GM12878 (cell line): ENCODE measurements around the gene LIM2. TPM values are rescaled to one million over a fixed set of nuclear protein-coding genes. Genes with fewer than 3 reads are reported as not detected.

Experiments
- ATAC-seq: fragments of 200-7000 bp; cut with Tn5 transposase; 3 replicates; pipeline ENCODE4 v1.9.1; 2020; ENCODE audit warnings: mild to moderate bottlenecking, moderate library complexity
- BruUV-seq: library from RNA; stranded (reverse); fragments of 400-500 nt; replicated peaks from 2 replicates; lab custom pipeline; 2021; lab: Mats Ljungman, UMichigan
- CTCF ChIA-PET: fragments of 300-600 bp; sonication (Branson Sonifier 250); formaldehyde crosslinking; extraction: SDS; loops from one replicate; lab custom pipeline; 2021; ENCODE audit warnings: inconsistent platforms; lab: Yijun Ruan, JAX
- POLR2A ChIA-PET: fragments of 350-600 bp; formaldehyde crosslinking; extraction: SDS; loops from one replicate; lab custom pipeline; 2021; ENCODE audit warnings: inconsistent platforms; lab: Charles Lee
- RAD21 ChIA-PET: fragments of 300-600 bp; sonication (Branson Sonifier 250); formaldehyde crosslinking; loops from one replicate; lab custom pipeline; 2023; ENCODE audit warnings: antibody characterized with exemption; ENCODE audit not compliant: unreplicated experiment; lab: Charles Lee
- SMC1A ChIA-PET: fragments of 300-600 bp; sonication (Branson Sonifier 250); formaldehyde crosslinking; loops from one replicate; lab custom pipeline; 2023; ENCODE audit not compliant: unreplicated experiment, uncharacterized antibody; lab: Charles Lee
- DNase-seq: peaks from one replicate; pipeline ENCODE4 v3.0.0-alpha.2; 2011; ENCODE audit warnings: low read depth, low spot score
- FAIRE-seq: peaks from 3 replicates; lab custom pipeline; 2011; peaks lifted over from hg19 to GRCh38; lab: Jason Lieb, UNC
- H2AFZ ChIP-seq: 2 replicates; pipeline ENCODE4 v1.6.0; 2011; ENCODE audit warnings: low read depth, low read length, control low read depth; ENCODE audit not compliant: control insufficient read depth
- H3K27ac ChIP-seq: 2 replicates; pipeline ENCODE4 v1.5.1; 2011; ENCODE audit warnings: control low read depth; ENCODE audit not compliant: control insufficient read depth, insufficient read depth
- H3K27me3 ChIP-seq, 2 experiments: replicated peaks in 1 of 2; 2 replicates each; pipeline versions ENCODE4 v1.6.0 to v1.6.1; 2011; ENCODE audit warnings: low read length in 1 of 2; ENCODE audit not compliant: control insufficient read depth in 2 of 2, insufficient read depth in 2 of 2
- H3K36me3 ChIP-seq, 2 experiments: 2 replicates each; pipeline ENCODE4 v1.5.1; 2011; ENCODE audit warnings: low read length in 1 of 2; ENCODE audit not compliant: control insufficient read depth in 2 of 2, insufficient read depth in 2 of 2
- H3K4me1 ChIP-seq: 2 replicates; pipeline ENCODE4 v1.6.1; 2011; ENCODE audit warnings: mild to moderate bottlenecking, low read length, moderate library complexity, mixed read lengths; ENCODE audit not compliant: control insufficient read depth, insufficient read depth
- H3K4me2 ChIP-seq: 2 replicates; pipeline ENCODE4 v1.6.0; 2011; ENCODE audit warnings: control low read depth; ENCODE audit not compliant: control insufficient read depth, insufficient read depth
- H3K4me3 ChIP-seq: fragments of 200-600 bp; sonication (generic); 2 replicates; pipeline ENCODE4 v1.5.1; 2016
- H3K79me2 ChIP-seq: 2 replicates; pipeline ENCODE4 v1.6.0; 2011; ENCODE audit warnings: low read length; ENCODE audit not compliant: control insufficient read depth, insufficient read depth
- H3K9ac ChIP-seq: 2 replicates; pipeline ENCODE4 v1.8.0; 2011; ENCODE audit warnings: low read length, control low read depth, mixed read lengths; ENCODE audit not compliant: control insufficient read depth, insufficient read depth
- H3K9me3 ChIP-seq: replicated peaks from 3 replicates; pipeline ENCODE4 v1.5.1; 2011; ENCODE audit warnings: mild to moderate bottlenecking, low read length; ENCODE audit not compliant: control insufficient read depth, insufficient read depth
- H4K20me1 ChIP-seq: 2 replicates; pipeline ENCODE4 v1.6.0; 2011; ENCODE audit not compliant: control insufficient read depth, insufficient read depth
- CREM ChIP-seq: IDR thresholded peaks from 2 replicates; pipeline ENCODE4 v1.6.1; 2014; ENCODE audit warnings: antibody characterized with exemption, low read depth
- DPF2 ChIP-seq: fragments of 450-650 bp; IDR thresholded peaks from 2 replicates; pipeline ENCODE4 v1.6.1; 2017; ENCODE audit warnings: mild to moderate bottlenecking
- HDAC2 ChIP-seq: fragments of 200-600 bp; sonication (generic); IDR thresholded peaks from 2 replicates; pipeline ENCODE4 v1.6.1; 2017
- HDAC6 ChIP-seq: fragments of 200-600 bp; sonication (generic); IDR thresholded peaks from one replicate; pipeline ENCODE4 v1.8.0; 2017; ENCODE audit warnings: antibody characterized with exemption; ENCODE audit not compliant: unreplicated experiment
- KDM1A ChIP-seq: fragments of 200-600 bp; sonication (generic); IDR thresholded peaks from 2 replicates; pipeline ENCODE4 v1.6.1; 2016; ENCODE audit warnings: borderline replicate concordance
- MEF2B ChIP-seq: fragments of 450-650 bp; IDR thresholded peaks from 2 replicates; pipeline ENCODE4 v1.6.1; 2018; ENCODE audit warnings: mild to moderate bottlenecking, moderate library complexity; ENCODE audit not compliant: partially characterized antibody, poor library complexity, severe bottlenecking
- NR2C2 ChIP-seq: IDR thresholded peaks from 2 replicates; pipeline ENCODE4 v1.6.1; 2011; ENCODE audit warnings: borderline replicate concordance, low read depth; ENCODE audit not compliant: control insufficient read depth, insufficient read length
- RAD51 ChIP-seq: fragments of 450-650 bp; IDR thresholded peaks from 2 replicates; pipeline ENCODE4 v1.6.1; 2016; ENCODE audit warnings: moderate library complexity, mild to moderate bottlenecking, inconsistent platforms
- TAF1 ChIP-seq: IDR thresholded peaks from 2 replicates; pipeline ENCODE4 v1.6.1; 2011; ENCODE audit warnings: mild to moderate bottlenecking, low read depth, low read length, borderline replicate concordance
- ZZZ3 ChIP-seq: IDR thresholded peaks from 2 replicates; pipeline ENCODE4 v1.6.1; 2011; ENCODE audit warnings: low read depth; ENCODE audit not compliant: control insufficient read depth, insufficient read length
- WGBS: methylation state at CpG from one replicate; pipeline ENCODE4 v1.1.6; 2016; ENCODE audit warnings: low lambda C conversion rate; ENCODE audit not compliant: insufficient replicate concordance, insufficient coverage; ENCODE audit errors: missing lambda C conversion rate; 5-methylcytosine and 5-hydroxymethylcytosine counted together
- in situ Hi-C: fragments of 300-500 bp; cut with MboI; formaldehyde crosslinking; loops from 9 replicates; pipeline ENCODE4 v1.14.3; 2018; ENCODE audit warnings: mixed read lengths
- intact Hi-C: fragments of 100-400 bp; cut with micrococcal nuclease; formaldehyde crosslinking; loops from one replicate; pipeline ENCODE4 v1.14.2; 2022; ENCODE audit not compliant: unreplicated experiment
- polyA plus RNA-seq, 11 experiments: library from polyadenylated mRNA; depleted of rRNA in 4 of 11; unstranded in 6 of 11; stranded (reverse) in 5 of 11; fragments of >200 nt; fragmentation: Nextera tagmentation in 4 of 11; fragmentation: Illumina TruSeq in 1 of 11; extraction: Ambion mirVana in 4 of 11; extraction: Trizol in 1 of 11; gene quantifications; 1 replicate in 1 of 11; 2 replicates in 10 of 11; pipeline versions ENCODE4 v1.2.1 to v1.2.3, GENCODE V29; 2011 to 2016; ENCODE audit warnings: inconsistent platforms in 2 of 11, missing spikeins in 2 of 11, low read depth in 1 of 11
- total RNA-seq, 4 experiments: library from RNA; depleted of rRNA in 3 of 4; stranded (reverse); fragments of >200 nt in 3 of 4; fragmentation: Illumina TruSeq in 1 of 4; extraction: Trizol in 1 of 4; gene quantifications; 2 replicates each; pipeline versions ENCODE4 v1.2.1 to v1.2.3, GENCODE V29; 2013 to 2021

Gene LIM2
- total and polyA plus RNA-seq, 10 of the 15 experiments (the other 5 are each of a cell fraction or from before 2014, with no cell fraction given): not detected

DNA sequence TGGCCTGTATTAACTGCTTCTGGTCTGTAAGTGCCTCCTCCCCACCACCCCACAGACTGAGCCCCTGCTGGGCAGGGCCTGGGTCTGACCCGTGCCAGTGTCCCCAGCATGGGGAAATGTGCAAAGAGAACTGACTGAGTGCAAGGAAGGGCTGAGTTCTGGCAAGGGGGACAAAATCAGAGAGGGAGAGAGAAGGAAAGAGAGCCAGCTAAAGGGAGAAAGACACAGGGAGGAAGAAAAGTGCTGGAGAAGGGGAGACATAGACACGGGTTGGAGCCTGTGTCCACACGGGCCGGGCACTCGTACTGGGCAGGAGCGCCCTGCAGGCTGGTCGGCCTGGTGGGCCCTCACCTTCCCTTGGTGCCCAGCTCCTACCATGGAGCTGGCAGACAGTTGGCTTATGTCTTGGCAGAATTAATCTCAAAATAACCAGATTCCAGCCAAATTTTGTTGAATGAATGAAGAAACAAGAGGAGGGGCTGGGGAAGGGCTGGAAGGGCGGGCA, 16.5 kb downstream of the LIM2 start:
- no peak for ATAC-seq
- H3K4me2 ChIP-seq: no peak overlapping the region
- ChIA-PET RAD21 (interaction anchor here (0.7 to 2.5 kb wide), 3 partner anchors 23 to 996 kb away, joined by 3 to 23 read pairs (median 8); no protein-coding TSS in a partner anchor), CTCF (interaction anchor here (3.7 kb wide), 1 partner anchor 23 kb away, joined by 14 read pairs; no protein-coding TSS in a partner anchor), POLR2A (interaction anchor here (0.5 to 4.2 kb wide), 2 partner anchors 23 to 25 kb away, joined by 3 to 32 read pairs; no protein-coding TSS in a partner anchor), SMC1A (no interaction called here)
- in situ Hi-C loops (loop anchor here (25.0 kb wide), 1 partner anchor 1034 kb away; the partner anchor contains the start of gene KCNC3), intact Hi-C loops (no loop called here)
- no peak overlapping the region for H3K9ac ChIP-seq
- H3K27me3 ChIP-seq: no peaks in the 10 kb centered on the region
- no peaks in the 10 kb centered on the region for H3K9me3 ChIP-seq
- BruUV-seq: no TSS peak
- no peak overlapping the region for H3K27ac ChIP-seq
- FAIRE-seq: no peak
- TF ChIP-seq TAF1 (no peak), HDAC2 (no peak), ZZZ3 (no peak)
- no peaks in the 10 kb centered on the region for H3K36me3 ChIP-seq
- 73% methylated on average over 8 of the region's 8 CpGs for WGBS
- no peak for DNase-seq
- no peak overlapping the region for H2AFZ ChIP-seq
- peaks cover 45% of the 10 kb centered on the region for H3K4me1 ChIP-seq
- H3K4me3 ChIP-seq: no peak overlapping the region
- H3K79me2 ChIP-seq: peaks cover 8% of the 10 kb centered on the region
- no peaks in the 10 kb centered on the region for H4K20me1 ChIP-seq

DNA sequence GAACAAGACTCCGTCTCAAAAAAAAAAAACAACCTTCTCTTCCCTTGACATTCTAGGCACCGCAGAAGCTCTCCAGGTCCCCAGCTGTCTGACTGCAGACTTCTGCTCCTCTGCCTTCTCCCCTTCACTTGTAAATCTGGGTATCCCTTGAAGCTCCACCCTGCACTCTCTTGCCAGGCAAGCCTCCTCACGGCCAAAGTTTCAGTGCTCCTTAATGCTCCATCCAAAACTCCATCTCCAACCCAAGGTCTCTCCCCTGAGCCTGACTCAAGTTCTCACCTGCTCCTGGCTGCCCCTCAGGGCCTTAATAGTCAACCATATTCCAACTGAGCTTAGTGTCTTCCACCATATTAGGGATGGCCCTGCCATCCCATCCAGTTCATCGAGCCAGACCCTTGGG, 17.5 kb downstream of the LIM2 start:
- WGBS: 99% methylated on average over 4 of the region's 4 CpGs
- DNase-seq (no peak), FAIRE-seq (no peak), ATAC-seq (no peak)
- in situ Hi-C loops: loop anchor here (25.0 kb wide), 1 partner anchor 1033 kb away; the partner anchor contains the start of gene KCNC3
- TF ChIP-seq RAD51 (no peak), HDAC6 (no peak), MEF2B (no peak), CREM (no peak), KDM1A (no peak), NR2C2 (no peak), DPF2 (no peak)
- H3K9ac ChIP-seq: no peak overlapping the region
- peaks cover 40% of the 10 kb centered on the region for H3K4me1 ChIP-seq
- no peaks in the 10 kb centered on the region for H3K27me3 ChIP-seq
- intact Hi-C loops: no loop called here
- ChIA-PET CTCF (interaction anchor here (3.7 kb wide), 1 partner anchor 24 kb away, joined by 14 read pairs; no protein-coding TSS in a partner anchor), SMC1A (interaction anchor here (0.5 to 1.0 kb wide), 2 partner anchors 23 to 67 kb away, joined by 3 read pairs; no protein-coding TSS in a partner anchor), POLR2A (no interaction called here), RAD21 (no interaction called here)
- H3K9me3 ChIP-seq: no peaks in the 10 kb centered on the region
- H3K36me3 ChIP-seq: no peaks in the 10 kb centered on the region
- no peaks in the 10 kb centered on the region for H4K20me1 ChIP-seq
- no peak overlapping the region for H3K4me3 ChIP-seq
- no peak overlapping the region for H3K27ac ChIP-seq
- BruUV-seq: no TSS peak
- H3K4me2 ChIP-seq: no peak overlapping the region
- H2AFZ ChIP-seq: no peak overlapping the region
- peaks cover 17% of the 10 kb centered on the region for H3K79me2 ChIP-seq
